GM21423 (cell line): ENCODE measurements around the gene LRCH1.

ENCODE experiments used
- ATAC-seq: cut with Tn5 transposase; IDR thresholded peaks from one replicate; pipeline ENCODE4 v1.9.1; 2021; ENCODE audit warnings: mild to moderate bottlenecking, moderate library complexity; ENCODE audit not compliant: unreplicated experiment

LRCH1 gene

DNA sequence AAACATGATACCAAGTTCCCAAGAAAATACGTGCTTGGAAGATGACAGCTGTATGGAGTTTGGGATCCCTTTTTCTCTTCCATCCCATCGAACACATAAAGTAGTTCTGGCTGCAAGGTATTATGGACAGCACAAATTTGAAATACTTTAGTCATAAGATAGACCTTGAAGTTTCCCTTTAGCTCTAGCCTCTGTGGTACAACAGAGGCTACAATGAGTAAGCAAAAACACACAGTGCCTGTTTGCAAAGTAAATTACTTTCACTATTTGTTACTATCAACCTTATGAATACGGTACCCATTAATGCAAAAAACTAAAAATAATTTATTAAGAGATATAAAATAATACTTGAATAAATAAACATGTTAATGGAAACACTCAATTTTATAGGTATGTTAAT lies 21.0 kb upstream of the LRCH1 start:
- no peak for ATAC-seq

DNA sequence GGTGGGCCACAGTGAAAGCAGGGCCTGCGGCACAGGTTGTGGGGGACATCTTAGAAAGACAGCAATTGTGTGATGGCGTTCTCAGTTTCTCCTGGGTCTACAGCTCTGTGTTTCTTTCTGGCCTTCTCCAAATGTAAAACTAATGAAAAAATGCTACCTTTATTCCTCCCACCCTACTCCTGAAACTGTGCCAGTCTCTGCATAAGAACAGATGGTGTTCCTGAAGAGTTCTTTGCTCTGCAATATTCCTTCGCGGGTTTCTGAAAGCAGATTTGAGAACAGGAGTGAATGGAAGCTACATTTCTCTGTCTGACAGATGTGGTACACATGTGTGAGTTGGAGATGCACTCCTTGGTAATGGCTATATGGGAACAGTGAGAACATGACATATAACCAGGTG lies 18.0 kb upstream of the LRCH1 start:
- ATAC-seq = no peak

DNA sequence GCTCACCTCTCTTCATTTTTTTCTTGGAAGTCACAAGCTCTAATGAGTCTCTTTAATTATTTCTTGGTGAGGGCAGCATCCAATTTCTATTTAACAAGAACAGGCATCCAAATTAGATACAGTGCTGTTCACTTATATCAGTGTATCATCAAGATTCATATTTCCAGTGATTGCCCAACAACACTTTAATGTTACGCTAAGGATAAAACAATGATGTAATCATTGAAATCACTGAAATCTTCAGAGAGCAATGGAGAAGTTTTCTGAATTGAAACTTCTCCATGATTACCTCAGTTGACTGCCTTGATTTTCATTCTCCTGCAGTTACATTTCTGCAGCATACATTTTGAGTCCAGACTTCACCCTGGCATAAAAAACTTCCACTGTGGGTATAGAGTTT lies 17.1 kb upstream of the LRCH1 start:
- ATAC-seq = no peak

DNA sequence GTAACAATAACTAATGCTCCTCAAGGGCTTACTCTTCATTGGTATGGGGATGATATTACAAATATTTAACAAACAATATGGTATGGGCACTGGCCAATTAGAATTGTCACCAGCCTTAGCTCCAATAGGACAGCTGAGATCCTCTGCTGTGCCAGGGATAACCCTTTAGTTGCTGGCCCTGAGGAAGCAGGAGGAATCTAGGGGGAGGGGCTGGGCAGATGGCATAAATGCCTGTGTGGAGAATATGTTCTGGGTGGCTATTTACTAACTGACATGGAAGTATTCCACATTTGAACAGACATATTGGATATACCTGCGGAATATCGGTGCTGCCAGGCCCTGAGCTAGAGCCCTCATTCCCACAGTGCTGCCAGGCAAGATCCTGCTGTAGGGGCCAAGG lies 16.6 kb upstream of the LRCH1 start:
- no peak for ATAC-seq

DNA sequence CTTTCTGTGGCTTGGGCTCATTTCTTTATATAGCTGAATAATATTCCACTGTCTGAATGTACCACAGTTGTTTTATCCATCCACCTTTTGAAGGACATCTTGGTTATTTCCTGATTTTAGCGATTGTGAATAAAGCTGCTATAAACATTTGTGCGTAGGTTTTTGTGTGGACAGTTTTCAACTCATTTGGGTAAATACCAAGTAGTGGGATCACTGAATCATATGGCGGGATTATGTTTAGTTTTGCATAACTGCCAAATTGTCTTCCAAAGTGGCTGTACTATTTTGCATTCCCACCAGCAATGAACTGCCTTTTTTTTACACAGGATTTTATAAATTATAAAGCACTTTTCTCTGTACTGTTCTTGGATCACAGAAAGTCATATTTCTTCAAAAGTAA lies 13.7 kb upstream of the LRCH1 start:
- ATAC-seq = no peak

DNA sequence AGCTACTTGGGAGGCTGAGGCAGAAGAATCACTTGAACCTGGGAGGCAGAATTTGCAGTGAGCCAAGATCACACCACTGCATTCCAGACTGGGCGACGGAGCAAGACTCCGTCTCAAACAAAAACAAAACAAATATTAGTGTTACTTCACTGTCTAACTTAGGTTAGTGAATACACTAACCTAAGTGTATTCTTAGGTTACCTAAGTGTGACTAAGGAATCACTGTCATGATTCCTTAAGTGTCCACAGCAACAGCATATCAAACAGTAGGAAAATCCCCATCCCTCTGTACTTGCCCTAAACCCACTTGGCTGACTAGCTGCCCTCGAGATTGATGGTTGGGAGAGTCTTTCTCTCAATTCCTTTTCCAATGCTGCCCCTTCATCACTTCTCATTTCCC lies 11.8 kb upstream of the LRCH1 start:
- ATAC-seq = no peak

DNA sequence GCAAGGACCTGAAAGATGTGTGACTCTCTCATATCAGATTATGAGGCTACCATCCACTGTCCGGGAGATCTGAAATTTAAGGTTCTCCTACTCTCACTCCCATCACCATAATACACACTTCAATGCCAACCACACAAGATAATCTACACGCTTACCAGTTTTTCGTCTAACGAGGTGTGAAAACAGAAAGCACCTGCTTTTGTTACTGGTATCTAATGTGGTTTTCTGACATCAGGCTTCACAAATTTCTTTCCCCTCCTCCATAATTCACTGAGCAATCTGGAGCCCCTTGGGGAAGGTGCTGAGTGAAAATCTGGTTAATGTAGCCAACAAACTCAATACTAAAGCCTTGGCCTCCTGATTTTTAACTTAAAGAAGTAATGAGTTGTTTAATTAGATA lies 10.1 kb upstream of the LRCH1 start:
- ATAC-seq = peak; percentile 56

DNA sequence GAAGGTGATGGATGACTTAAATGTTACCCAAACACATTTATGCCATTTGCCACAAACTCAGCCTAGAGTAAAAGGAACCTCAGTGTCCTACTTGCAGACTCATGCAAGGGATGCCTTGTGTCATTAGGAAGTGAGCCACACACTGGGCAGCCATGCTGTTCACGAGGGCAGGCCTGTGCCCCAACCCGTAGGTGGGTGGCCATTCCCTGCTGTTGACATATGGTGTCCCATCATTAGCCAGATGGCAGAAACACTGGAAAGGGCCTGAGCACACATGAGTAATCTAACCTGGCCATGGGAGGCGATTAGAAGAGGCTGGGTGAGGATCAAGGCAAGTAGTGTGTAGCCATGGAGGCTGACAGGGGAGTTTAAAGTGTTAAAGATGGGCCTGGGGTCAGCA lies 9.7 kb upstream of the LRCH1 start:
- no peak for ATAC-seq

DNA sequence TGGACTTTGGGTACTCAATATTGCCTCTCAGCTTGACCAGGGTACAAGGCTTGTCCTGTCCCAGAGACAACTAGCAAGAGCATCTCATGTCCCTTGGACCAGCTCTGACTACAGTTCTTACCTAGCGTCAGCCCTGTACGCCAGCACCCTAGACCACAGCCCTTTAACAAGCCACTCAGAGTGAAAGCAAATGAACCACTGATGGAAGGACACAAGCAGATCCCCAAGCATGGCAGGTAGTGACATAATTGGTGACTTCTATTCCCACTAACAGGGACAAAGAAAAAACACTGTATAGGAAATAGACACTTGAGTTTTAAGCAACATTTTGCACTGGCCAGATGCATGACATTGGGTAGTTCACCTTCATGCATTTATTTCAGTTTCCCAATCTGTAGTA lies 8.8 kb upstream of the LRCH1 start:
- peak; percentile 82 for ATAC-seq

DNA sequence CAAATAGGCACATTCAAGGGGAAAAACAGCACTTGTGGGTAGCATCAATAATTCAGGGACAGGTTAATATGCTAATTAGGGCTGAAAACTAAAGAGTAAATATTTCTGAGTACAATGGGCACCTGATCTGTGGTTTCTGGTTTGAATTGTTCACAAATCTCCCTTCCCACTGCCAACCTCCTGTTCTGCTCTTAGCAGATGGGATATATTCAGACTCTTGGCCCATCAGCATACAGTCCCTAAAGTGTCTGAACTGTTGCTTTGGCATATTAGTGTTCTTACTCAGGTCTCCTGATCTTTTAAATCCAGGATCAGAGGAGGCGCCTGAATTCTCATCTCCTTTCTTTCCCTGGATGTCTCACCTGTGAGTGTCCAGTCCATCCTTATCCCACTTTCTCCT lies 8.2 kb upstream of the LRCH1 start:
- no peak for ATAC-seq

DNA sequence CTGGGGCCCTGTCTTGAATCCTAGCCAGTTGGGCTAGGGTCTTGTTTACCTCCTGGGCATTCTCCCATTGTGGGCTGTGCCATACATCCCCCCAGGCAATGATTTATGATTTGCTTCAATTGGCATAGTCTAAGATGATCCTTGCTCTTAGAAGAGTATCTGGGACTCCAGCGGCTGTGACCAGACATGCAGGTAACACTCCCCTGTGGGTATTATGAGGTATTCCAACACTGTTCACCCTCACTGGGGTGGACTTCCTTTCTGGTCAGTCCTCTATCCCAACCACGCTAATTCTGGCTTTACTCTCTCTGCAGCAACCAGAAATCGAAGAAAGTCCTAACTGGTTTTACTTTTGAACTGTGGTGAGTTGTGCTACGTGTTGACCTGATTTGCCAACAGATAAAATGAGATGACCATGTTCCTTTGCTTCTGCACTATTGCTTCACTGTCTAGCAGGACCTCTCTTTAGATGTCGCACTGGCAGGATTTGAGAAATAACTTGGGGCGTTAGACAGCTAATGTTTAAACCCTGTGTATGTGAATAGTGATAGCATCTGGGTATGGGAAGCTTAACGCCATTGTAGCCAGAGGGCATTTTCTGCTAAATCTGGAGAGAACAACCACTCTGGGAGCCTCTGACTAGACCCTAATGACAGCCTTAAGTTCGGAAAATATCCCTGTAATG lies 6.7 kb upstream of the LRCH1 start:
- ATAC-seq = no peak

DNA sequence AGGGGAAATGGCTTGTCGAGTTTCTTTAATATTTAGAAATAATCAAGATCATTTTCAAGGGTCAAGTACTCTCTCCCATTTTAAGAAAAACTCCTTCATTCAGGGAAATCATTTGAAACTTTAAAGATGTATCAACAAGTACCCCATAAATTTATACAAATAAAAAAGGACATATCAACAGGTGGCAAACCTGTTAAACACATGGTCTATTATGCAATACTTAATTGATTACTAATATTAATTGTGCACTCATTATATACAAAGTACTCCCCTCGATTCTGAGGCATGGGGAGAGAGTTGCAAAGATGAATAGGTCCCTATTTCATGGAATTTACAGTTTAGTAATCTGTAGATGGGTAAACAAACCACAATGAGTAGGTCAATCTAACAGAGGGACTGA lies 2.1 kb upstream of the LRCH1 start:
- no peak for ATAC-seq

DNA sequence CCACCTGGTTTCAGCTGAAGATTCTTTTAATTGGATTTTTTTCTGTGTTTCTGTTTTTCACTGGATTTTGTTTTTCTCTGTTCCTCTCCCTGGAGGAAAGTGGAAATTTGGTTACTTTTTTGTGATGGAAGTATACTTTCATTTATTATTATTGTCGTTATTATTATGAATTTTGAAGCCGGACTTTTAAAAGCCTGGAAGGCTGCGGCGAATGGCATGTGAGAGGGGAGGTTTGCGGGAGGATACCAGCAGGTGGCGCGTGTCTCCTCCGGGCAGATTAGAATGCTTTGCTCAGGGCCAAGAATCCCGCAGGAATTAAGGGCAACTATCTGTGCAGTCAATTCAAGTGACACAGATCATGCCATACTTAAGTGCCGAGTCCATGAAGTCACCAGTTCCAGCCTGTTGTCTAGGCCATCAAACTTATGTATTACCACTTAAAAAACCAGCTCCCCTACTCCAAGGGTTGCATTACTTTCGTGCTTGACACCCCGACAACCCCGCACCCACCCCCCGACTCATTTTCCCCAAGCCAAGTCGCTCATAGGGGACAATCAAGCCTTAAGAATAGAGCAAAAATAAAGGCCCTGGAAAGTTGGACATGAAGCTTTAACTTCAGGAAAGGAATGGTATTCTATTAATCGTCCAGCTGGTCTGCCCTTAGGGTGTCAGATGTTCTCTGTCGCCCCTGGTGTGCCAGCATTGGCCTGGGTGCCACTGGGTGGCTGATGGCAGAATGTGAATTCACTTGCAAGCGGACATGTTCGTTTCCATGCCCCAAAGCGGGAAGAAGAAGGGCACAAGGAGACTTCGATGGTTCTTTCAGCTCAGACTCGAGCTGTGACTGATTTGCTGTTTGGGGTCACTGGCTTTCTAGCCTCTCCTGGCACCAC lies 1.3 kb upstream of the LRCH1 start:
- no peak for ATAC-seq

DNA sequence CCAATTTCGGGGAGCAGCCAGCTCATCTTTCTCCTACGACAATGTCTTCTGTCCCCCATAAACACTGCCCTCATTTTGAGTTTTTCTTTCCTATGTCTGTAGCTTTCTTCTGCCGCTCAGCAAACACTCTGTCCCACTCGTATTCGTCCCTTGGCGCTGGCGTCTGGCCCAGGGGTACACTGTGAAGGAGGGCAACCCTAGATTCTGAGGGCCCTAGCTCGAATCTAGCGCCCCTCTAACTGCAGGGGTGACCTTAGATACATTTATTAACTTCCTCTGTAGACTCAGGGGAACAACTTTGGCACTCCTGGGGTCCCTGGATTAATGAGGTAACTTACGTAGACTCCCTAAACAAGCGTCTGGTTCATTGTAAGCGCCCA lies 677 bp upstream of the LRCH1 start:
- ATAC-seq = no peak

DNA sequence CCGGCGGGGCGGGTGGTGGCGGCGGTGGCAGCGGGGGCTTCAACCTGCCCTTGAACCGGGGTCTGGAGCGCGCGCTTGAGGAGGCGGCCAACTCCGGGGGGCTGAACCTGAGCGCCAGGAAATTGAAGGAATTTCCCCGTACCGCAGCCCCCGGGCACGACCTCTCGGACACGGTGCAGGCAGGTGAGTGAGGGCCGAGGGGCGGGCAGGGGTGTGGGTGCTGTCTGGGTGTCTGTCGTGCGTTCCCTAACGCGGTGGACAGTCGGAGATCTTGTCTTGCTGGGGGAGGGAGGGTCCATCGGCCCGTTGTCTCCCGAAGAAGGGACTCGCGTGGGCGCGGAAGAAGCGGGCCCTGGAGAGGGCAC lies 533 bp downstream of the LRCH1 start:
- peak; percentile 3 for ATAC-seq

DNA sequence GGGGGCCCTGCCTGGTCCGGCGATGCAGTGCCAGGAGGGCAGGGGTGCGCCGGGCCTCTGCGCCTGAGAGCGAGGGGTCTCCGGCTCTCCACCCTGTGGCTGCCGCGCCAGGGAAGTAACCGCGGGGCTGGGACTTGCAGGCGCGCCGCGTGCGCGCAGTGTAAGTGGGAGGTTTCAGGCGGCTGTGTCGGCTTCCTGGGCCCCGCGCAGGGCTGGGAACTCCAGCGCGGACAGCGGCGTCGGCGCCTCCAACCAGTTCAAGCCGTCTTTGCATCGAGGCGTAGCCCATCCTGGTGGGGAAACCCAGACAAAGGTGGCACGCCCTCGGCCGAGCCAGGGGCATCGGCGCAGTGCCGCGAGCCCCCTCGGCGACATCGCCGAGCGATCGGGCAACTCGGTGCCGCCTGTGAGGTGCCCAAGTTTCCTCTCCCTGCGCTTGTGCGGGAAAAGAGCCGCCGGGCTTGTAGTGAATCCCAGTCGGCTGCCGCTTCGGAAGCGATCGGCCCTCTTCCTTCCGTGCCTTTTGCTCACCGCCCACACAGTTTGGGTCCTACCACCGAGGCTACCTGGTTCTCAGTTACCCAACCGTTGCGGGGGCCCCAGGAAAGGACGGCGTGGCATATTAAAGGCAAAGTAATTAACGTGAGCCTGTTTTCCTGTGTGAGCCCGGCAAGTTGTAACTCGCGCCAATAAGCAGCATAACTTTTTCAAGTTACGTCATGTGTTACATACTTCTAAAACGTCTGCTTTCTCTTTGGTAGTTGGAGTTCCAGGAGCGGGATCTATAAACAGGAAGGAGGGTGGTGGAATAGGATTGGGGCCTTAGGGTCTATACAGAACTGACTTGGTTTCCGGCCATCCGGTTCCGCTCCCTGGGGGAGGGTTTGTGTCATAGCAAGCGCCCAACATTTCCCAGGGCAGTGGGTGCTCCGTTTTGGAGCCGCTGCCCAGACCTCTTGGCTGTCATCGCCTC lies 1.2 kb downstream of the LRCH1 start:
- peak; percentile 45 for ATAC-seq

DNA sequence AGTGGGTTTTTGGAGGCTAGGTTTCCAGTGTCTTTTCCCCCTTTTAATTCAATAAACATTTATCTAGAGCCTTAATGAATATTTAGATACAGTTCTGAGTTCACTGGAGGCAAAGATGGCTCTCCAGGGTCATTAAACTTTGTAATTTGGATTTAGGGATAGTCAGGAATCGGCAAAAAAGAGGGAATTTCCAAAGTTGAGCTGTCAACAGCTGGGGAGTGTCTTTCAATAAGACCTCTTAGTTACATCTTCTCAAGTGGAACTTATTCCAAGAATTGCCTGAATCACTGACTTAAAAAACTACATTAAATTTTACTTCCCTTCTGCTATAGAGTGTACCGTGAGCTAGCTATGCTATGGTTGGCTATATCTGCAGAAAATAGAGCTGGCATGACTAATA lies 2.0 kb downstream of the LRCH1 start:
- ATAC-seq = no peak

DNA sequence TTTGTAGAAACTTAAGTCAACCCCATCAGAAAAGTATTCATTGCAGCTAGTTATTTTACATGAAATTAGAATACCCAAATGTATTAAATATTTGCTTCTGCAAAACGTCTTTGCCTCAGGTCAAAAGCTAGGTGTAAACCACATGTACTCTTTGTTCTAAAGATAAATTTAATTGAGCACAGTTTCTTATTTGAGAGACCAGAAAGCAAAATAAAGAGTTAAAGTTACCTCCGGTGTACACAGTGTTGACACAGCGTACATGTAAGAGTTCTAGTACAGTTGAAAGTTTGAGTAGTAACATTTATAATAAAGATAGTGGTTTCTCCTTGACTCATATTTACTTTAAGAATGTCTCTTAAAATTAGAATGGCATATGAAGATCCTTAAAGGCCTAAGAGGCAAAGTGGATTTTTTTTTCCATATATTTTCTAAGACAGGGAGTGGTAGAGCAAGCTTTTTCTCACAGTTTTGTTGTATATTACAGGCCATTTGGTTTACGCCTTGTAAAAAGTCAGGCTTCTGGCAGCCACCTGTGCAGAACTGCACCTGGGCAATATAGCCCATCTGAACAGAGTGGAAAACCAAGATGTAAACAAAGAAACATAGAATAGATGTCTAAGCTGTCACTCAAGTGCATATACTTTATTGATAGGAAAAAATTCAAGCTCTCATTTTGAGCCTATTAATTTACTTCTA lies 2.9 kb downstream of the LRCH1 start:
- ATAC-seq = no peak

DNA sequence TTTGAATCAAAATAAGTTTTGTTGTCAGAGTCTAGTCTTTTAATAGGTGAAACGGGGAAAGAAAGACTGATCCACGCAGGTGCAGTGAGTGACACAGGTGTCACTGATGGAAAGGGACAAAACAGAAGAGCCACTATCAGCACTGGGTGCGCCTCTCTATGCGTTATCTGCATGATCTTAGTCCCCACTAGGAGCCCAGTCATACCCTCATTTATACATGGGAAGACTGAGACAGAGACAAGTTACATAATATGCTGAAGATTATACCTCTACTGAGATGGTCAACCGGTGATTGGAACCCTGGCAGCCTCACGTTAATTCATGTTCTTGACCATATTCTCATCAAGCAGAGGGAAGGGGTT lies 3.4 kb downstream of the LRCH1 start:
- ATAC-seq = no peak

DNA sequence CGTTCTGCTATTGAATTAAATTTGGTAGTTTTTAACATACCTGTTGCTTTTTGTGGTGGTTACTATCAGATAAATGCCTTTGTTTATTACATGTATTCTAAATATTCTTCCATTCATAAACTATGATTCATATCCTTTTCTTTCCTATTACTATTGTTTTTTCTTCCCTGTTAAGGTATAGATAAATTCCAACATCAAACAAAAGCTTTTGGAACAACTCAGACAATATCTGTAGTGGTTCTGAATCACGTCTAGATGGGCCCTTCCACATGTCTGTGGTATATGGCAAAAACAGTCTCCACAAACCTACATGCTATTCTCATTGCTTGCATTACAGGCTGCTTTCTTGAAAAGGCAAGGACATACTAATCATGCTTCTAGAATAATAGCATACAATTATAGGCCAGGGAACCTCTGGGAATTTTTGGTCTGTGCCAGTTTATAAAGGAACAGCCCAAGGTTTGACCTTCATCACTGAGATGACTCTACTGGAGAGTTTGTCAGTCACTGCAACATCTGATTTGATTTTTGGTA lies 6.4 kb downstream of the LRCH1 start:
- no peak for ATAC-seq

DNA sequence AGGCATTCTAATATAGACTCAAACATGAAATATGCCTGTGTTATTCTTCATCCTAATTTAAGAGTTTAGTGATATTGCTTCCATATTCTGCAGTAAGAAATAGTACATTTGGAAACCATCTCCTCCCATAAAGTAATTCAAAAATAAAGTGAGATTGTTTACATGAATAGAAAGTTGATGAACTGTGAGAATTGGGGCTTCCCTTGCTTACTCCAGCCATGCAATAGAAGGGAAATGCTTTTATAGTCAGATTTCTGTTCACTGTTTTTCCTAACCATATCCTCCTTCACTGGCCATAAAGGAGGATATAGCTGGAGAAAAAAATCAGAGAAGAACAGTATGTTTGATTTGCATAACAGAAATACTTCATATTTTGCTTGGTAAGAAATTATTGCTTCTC lies 7.8 kb downstream of the LRCH1 start:
- no peak for ATAC-seq
